Uterus (tissue), 2 donors: ENCODE data around the gene NPEPL1.

Experiments used
- CTCF ChIP-seq, 4 experiments: fragments of 200-600 bp in 2 of 4; fragments of 450-650 bp in 2 of 4; sonication (generic) in 2 of 4; IDR thresholded peaks; one replicate each; pipeline ENCODE4 v1.5.1; 2016 to 2019; ENCODE audit warnings: antibody characterized with exemption in 4 of 4, mild to moderate bottlenecking in 2 of 4, moderate library complexity in 1 of 4
- POLR2A ChIP-seq, 2 donors: fragments of 450-650 bp; IDR thresholded peaks; one replicate each; pipeline ENCODE4 v1.6.1; 2016; ENCODE audit warnings: antibody characterized with exemption in 2 of 2, mild to moderate bottlenecking in 1 of 2, moderate library complexity in 1 of 2

DNA sequence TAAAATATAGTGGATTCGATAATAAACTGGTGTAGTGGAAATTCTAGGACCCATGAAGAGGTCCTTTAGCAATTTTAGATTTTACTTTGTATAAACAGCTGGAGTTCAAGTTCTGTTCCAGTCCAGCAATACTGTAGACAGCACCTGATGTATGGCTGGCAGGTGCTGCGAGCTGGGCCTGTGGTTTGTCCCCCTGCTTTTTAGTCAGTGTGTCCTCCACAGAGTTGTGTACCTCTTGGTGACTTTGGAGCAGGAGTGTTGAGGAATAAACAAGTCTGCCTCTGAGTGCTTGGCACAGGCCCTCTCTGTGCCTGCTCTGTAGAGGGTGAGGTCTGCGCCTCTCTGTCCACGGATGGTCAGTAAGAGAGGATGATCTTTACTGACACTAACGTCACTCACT, 27.7 kb upstream of the NPEPL1 start:
- TF ChIP-seq CTCF (IDR thresholded peaks at IDR 0.05): no peak
- no peak for TF ChIP-seq POLR2A (IDR thresholded peaks at IDR 0.05)
